ENCODE measurements around the gene CD276.

DNA sequence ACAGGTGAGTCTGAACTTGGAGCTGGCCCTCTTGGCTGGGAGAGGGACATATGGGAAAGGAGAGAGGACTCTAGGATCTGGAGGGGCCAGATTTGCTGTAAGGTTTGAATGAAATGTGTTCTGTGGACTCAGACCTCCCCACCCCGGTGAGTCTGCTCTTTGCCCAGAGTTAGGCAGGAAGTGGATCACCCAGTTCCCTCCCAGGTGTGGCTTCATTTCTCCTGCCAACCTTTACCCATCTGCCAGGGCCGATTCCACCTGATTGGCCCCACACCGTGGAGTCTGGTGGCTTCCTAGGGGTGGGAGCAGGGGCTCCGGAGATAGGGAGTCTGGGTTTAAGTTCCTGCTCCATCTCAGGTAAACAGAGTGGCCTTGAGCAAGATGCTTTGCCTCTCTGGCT is 25.5 kb downstream of the CD276 start:
- TF ChIP-seq CTCF (IDR thresholded peaks at IDR 0.05) (no peak), POLR2A (IDR thresholded peaks at IDR 0.05) (no peak)
